Activated CD4-positive, alpha-beta T cell treated with anti-CD3 and anti-CD28 coated beads for 36 hours (primary cell): ENCODE results near the gene DLGAP1. TPM values are rescaled to one million over a fixed set of nuclear protein-coding genes. Genes with fewer than 3 reads are reported as not detected.

Experiments used
- ATAC-seq: fragments of 200-7000 bp; cut with Tn5 transposase; one replicate; pipeline ENCODE4 v1.10.0; 2021; ENCODE audit warnings: mild to moderate bottlenecking, moderate library complexity
- CTCF ChIA-PET: fragments of 350-600 bp; sonication (Branson Sonifier 250); formaldehyde crosslinking; loops from one replicate; lab custom pipeline; 2021; ENCODE audit warnings: antibody characterized with exemption; lab: Charles Lee
- POLR2A ChIA-PET: fragments of 350-600 bp; sonication (Branson Sonifier 250); formaldehyde crosslinking; loops from one replicate; lab custom pipeline; 2021; ENCODE audit warnings: antibody characterized with exemption, inconsistent platforms; lab: Charles Lee
- DNase-seq: peaks from one replicate; pipeline ENCODE4 v3.0.0-alpha.2; 2020
- H3K27ac Mint-ChIP-seq: one replicate; pipeline ENCODE4 v1.8.0; 2021; ENCODE audit warnings: mixed read lengths
- H3K27me3 Mint-ChIP-seq: one replicate; pipeline ENCODE4 v1.8.0; 2021; ENCODE audit warnings: mixed read lengths
- H3K36me3 Mint-ChIP-seq: one replicate; pipeline ENCODE4 v1.8.0; 2021; ENCODE audit warnings: low read depth, mixed read lengths
- H3K4me1 Mint-ChIP-seq: one replicate; pipeline ENCODE4 v1.8.0; 2021; ENCODE audit warnings: mixed read lengths
- H3K4me3 Mint-ChIP-seq: one replicate; pipeline ENCODE4 v1.8.0; 2021; ENCODE audit warnings: mild to moderate bottlenecking, moderate library complexity, mixed read lengths
- H3K9me3 Mint-ChIP-seq: one replicate; pipeline ENCODE4 v1.8.0; 2021; ENCODE audit warnings: low read depth, mixed read lengths
- intact Hi-C, 2 experiments: fragments of 100-400 bp; cut with DNase I in 1 of 2; cut with micrococcal nuclease in 1 of 2; formaldehyde crosslinking; loops; one replicate each; pipeline versions ENCODE4 v1.14.2 to v1.15.1; 2022 to 2024; cut with DNase I, micrococcal nuclease
- total RNA-seq, 2 experiments: library from RNA; stranded (reverse); gene quantifications; one replicate each; pipeline ENCODE4 v1.2.3, GENCODE V29; 2021

Gene DLGAP1
- total RNA-seq, 2 experiments from 2014 or later: 0.14 TPM; not detected in 1

DNA sequence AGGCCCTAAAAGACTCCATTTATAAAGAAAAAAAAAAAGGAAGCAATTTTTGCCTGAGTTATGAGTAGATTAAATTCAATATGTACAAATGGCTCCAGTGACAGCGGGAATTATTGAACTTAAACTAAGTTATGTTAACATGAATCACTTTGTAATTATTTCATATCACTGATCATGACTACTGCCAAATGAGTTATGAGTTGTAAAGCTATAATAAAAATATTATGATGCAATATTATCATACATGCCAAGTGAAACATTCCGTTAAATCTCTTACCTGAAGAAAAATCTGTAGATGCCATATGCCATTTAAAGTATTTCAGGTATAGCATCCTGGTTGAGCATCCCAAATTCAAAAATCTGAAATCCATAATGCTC, 217.5 kb downstream of the DLGAP1 start:
- ATAC-seq: no peak
- Mint-ChIP-seq H3K27ac (no peak overlapping the region), H3K9me3 (no peaks in the 10 kb centered on the region), H3K4me3 (no peak overlapping the region), H3K36me3 (no peaks in the 10 kb centered on the region), H3K4me1 (no peaks in the 10 kb centered on the region), H3K27me3 (no peaks in the 10 kb centered on the region)
- ChIA-PET POLR2A (no interaction called here), CTCF (interaction anchor here (0.6 to 1.2 kb wide), 3 partner anchors 27 to 469 kb away, joined by 3 to 4 read pairs (median 3); no protein-coding TSS in a partner anchor)
- intact Hi-C loops: no loop called here
- DNase-seq: no peak

DNA sequence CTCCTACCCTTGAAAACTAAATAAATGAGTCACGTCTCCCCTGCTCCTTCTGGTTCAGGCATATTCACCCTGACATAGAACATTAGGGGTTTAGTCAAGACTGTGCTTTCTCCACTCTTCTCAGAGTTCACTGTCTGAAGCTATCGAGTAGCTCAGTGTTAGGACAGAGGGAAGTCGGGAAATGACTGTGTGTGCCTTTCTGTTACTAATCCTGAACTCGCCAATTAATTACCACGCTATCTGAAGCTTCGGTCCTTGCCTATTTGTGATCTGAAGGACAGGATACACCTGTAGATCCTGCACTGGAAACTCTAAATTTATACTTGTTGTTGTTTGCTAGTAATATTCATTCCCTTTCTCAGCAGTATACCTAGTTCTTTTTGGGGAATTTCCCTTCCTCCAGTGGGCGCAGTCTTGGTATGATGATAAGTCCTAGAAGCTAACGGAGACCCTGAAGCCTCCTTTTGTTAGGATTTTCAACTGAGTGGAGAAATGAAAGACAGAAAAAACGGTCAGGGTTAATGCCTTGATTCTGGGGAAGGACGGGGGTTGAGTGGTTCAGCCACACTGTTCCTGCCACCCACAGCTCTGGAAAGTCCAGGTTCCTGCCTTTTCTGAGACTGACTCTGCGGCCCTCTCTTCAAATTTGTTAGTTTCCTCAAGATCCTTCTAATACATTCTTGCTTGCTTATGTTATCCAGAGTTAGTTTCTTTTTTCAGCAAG, 218.0 kb downstream of the DLGAP1 start:
- H3K27ac Mint-ChIP-seq: no peak overlapping the region
- CTCF ChIA-PET: interaction anchor here (0.6 to 1.2 kb wide), 2 partner anchors 26 to 469 kb away, joined by 3 to 4 read pairs; no protein-coding TSS in a partner anchor
- H3K27me3 Mint-ChIP-seq: no peaks in the 10 kb centered on the region
- DNase-seq: no peak
- no peaks in the 10 kb centered on the region for H3K9me3 Mint-ChIP-seq
- H3K4me3 Mint-ChIP-seq: no peak overlapping the region
- ATAC-seq: no peak
- POLR2A ChIA-PET: no interaction called here
- no peaks in the 10 kb centered on the region for H3K4me1 Mint-ChIP-seq
- intact Hi-C loops: no loop called here
- H3K36me3 Mint-ChIP-seq: no peaks in the 10 kb centered on the region

DNA sequence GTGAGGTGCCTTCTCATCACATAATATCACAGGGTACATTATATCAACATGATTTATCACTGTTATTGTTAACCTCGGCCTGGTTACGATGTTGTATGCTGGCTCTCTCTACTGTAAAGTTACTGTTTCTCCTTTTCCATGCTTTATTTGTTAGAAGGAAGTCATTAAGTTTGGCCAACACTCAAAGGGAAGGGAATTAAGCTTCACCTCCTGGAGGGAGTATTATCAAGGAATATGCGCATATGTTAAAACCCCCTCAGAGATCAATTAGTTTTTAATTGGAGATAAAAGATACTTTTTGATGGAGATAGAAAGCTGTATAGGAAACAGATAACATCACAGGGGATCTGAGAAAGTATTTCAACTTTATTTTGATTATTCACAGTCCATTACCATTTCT, 221.6 kb downstream of the DLGAP1 start:
- intact Hi-C loops: no loop called here
- Mint-ChIP-seq H3K27ac (no peak overlapping the region), H3K36me3 (no peaks in the 10 kb centered on the region)

DNA sequence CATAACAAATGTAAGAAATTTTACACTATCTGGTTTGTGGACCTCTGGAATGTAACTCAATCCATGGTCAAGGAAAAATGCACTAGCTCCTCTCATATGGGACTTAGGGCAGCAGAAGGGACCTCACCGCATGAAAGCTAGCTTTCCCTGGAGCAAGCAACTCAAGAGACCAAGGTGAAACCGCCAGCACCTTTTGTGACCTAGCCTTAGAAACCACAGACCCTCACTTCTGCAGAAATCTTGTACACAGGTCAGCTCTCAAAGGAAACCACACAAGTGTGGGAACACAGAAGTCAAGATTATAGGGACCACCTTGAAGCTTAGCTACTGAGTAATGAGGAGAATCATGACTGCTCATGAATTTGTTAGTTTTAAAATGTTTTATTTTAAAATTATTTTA, 222.5 kb downstream of the DLGAP1 start:
- POLR2A ChIA-PET: no interaction called here
- ATAC-seq (no peak), DNase-seq (no peak)
- Mint-ChIP-seq H3K36me3 (no peaks in the 10 kb centered on the region), H3K27ac (no peak overlapping the region), H3K9me3 (peaks cover 2% of the 10 kb centered on the region), H3K4me3 (no peak overlapping the region), H3K27me3 (no peaks in the 10 kb centered on the region), H3K4me1 (no peaks in the 10 kb centered on the region)
- CTCF ChIA-PET: no interaction called here
- intact Hi-C loops: no loop called here

More for the DNA sequence above, 221.6 kb downstream of the DLGAP1 start:
- ChIA-PET POLR2A (no interaction called here), CTCF (no interaction called here)
- Mint-ChIP-seq H3K4me3 (no peak overlapping the region), H3K9me3 (peaks cover 2% of the 10 kb centered on the region), H3K27me3 (no peaks in the 10 kb centered on the region), H3K4me1 (no peaks in the 10 kb centered on the region)
- DNase-seq (no peak), ATAC-seq (no peak)

DNA sequence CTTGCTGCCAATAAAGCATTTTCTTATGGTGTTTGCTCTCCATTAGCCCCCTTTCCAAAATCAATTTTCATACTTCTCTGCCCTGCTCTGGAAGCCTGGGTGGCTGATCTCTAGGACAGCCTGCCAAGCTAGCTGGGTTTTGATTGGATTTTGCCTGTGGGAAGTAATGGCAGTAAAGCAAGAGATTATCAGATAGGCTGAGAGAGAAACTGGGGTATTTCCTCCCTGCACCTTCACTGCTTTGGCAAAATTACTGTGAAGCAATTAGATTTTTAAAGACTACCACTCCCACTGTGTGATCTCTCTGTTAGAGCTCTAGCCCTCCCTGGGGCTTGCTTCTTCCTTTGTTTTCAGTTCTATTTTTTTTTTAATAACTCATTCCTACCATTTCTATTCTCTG, 223.8 kb downstream of the DLGAP1 start:
- DNase-seq (no peak), ATAC-seq (no peak)
- Mint-ChIP-seq H3K36me3 (no peaks in the 10 kb centered on the region), H3K27ac (no peak overlapping the region), H3K4me3 (no peak overlapping the region), H3K4me1 (no peaks in the 10 kb centered on the region), H3K9me3 (peaks cover 2% of the 10 kb centered on the region), H3K27me3 (no peaks in the 10 kb centered on the region)
- ChIA-PET CTCF (no interaction called here), POLR2A (no interaction called here)
- intact Hi-C loops: no loop called here

DNA sequence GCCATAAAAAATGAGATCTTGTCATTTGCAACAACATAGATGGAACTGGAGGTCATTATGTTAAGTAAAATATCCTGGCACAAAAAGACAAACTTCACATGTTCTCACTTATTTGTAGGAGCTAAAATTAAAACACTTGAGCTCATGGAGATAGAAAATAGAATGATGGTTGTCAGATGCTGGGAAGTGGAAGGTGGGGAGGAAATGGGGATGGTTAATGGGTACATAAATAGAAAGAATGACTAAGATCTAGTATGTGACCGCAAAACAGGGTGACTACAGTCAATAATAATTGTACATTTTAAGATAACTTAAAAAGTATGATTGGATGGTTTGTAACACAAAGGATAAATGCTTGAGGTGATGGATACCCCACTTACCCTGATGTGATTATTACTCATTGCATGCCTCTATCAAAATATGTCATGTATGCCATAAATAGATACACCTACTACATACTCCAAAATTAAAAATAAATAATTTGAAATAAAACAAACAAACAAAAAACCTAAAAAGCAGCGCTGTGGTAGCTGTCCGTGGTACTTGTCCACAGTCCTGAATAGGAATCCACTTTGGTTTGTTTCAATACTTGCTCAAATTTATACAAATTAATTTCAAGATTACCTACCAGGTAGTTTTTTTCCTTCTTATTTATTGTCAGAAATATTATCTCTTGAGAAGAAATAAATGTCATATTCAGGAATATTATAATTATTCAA, 224.5 kb downstream of the DLGAP1 start:
- ATAC-seq (no peak), DNase-seq (no peak)
- ChIA-PET CTCF (no interaction called here), POLR2A (no interaction called here)
- intact Hi-C loops: no loop called here
- Mint-ChIP-seq H3K9me3 (peaks cover 2% of the 10 kb centered on the region), H3K4me3 (no peak overlapping the region), H3K36me3 (no peaks in the 10 kb centered on the region), H3K27ac (no peak overlapping the region), H3K27me3 (no peaks in the 10 kb centered on the region), H3K4me1 (no peaks in the 10 kb centered on the region)

DNA sequence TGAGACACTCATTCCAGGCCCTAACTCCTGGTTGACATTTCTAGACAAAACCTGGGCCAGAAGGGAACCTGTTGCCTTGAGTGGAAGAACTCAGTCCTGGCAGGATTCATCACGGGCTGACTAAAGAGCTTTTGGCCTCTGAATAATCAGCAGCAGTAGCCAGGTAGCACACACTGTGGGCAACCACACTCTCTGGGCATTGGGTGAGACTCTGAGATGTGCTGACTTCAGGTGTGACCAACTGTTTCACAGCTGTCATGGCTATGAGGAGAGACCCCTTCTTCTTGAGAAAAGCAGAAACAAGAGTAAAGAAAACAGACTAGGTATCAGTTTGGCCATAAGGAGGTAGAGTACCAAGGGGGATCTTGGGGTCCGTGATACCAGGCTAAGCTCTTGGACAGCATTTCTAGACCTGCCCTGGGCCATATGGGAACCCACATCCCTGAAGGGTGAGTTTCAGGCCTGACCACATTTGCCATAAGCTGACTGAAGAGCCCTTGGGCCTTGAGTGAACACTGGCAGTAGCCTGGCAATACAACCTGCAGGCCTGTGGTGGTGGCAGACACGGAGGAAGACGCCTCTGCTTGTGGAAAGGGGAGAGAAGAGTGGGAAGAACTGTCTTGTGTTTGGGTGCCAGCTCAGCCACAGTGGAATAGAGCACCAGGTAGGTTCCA, 230.9 kb downstream of the DLGAP1 start:
- H3K9me3 Mint-ChIP-seq: no peaks in the 10 kb centered on the region
- DNase-seq (no peak), ATAC-seq (no peak)
- CTCF ChIA-PET: no interaction called here
- no peak overlapping the region for H3K4me3 Mint-ChIP-seq
- no peaks in the 10 kb centered on the region for H3K36me3 Mint-ChIP-seq
- POLR2A ChIA-PET: no interaction called here
- no peaks in the 10 kb centered on the region for H3K27me3 Mint-ChIP-seq
- H3K27ac Mint-ChIP-seq: no peak overlapping the region
- intact Hi-C loops: no loop called here
- H3K4me1 Mint-ChIP-seq: no peaks in the 10 kb centered on the region

DNA sequence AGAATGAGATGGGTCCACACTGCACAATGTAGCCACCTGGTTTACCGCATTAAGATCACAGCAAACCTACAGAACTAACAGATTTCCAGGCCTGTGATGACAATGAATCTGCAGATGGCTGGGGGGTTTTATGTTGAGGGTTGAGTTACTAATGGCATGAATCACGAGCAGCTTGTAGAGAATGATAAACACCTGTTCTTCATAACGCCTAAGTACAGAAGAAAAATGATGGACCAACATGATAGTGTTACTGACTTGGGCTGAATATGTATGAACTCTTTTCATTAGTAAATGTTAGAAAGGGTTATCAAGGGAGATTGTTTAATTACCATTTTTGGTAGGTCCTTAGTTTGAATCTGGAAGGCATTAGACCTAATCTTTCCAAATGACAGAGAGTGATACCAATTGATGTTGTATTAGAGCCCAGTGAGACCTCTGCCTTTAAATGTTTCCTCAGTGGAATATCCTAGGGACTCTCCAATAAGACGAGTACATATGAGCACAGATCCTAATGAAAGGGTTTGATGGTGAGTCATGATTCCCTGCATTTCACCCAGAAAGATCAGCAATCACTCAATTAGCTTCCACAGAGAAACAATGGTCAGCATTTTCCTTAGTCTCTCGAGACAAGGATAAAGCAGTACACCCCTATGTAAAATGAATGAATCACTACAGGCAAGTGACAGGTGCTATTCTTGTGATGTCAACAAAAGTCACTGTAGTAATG, 243.8 kb downstream of the DLGAP1 start:
- Mint-ChIP-seq H3K27ac (no peak overlapping the region), H3K4me3 (no peak overlapping the region), H3K36me3 (no peaks in the 10 kb centered on the region), H3K4me1 (no peaks in the 10 kb centered on the region), H3K27me3 (no peaks in the 10 kb centered on the region), H3K9me3 (peaks cover 6% of the 10 kb centered on the region)
- ChIA-PET CTCF (interaction anchor here (0.6 to 0.8 kb wide), 2 partner anchors 27 to 262 kb away, joined by 4 read pairs; no protein-coding TSS in a partner anchor), POLR2A (no interaction called here)
- DNase-seq (no peak), ATAC-seq (no peak)
- intact Hi-C loops: no loop called here

DNA sequence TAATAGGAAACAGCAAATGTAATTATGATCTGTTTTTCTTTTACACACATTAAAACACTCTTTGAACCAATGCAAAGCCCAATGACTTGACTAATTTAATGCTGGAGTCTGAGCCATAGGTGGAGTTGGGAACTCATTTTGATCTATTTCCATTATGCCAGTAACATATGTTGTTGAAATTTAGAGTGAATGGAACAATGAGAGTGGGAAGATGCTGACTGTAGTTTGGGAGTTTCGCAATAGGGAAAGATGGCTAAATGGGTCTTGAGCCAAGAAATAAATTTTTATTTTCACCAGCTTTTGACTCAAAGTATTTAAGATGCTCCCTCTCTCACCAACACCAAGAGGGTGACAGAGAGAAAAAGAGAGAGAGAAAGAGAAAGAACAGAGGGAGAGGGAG, 246.7 kb downstream of the DLGAP1 start:
- DNase-seq (no peak), ATAC-seq (no peak)
- Mint-ChIP-seq H3K36me3 (no peaks in the 10 kb centered on the region), H3K9me3 (peaks cover 6% of the 10 kb centered on the region), H3K27ac (no peak overlapping the region), H3K27me3 (no peaks in the 10 kb centered on the region), H3K4me1 (no peaks in the 10 kb centered on the region), H3K4me3 (no peak overlapping the region)
- intact Hi-C loops: no loop called here
- ChIA-PET CTCF (no interaction called here), POLR2A (no interaction called here)

DNA sequence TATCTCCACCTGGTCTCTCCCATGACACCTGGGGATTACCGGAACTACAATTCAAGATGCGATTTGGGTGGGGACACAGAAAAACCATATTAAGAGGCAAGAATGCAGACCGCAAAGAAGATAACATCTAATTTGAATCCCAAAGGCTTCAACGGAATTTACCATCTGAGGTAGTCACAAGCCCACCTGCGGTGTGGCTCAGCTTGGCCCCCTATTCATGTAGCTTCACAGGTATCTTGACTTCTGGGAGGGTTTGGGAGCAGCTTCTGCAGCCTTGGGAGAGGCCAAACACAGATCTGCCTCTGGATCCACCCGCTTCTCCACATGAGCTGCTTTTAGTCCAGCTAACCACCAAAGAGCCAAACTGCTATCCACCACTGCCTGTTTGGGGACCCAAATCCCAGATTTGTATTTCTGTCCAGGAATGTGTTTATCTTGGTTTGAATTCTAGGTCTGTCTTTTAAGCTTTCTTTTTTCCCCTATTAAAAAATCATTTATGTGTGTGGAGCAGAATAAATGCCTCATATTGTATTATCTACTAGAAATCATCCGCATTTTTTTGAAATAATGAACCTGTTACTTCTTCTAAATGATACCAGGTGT, 247.6 kb downstream of the DLGAP1 start:
- no peaks in the 10 kb centered on the region for H3K36me3 Mint-ChIP-seq

DNA sequence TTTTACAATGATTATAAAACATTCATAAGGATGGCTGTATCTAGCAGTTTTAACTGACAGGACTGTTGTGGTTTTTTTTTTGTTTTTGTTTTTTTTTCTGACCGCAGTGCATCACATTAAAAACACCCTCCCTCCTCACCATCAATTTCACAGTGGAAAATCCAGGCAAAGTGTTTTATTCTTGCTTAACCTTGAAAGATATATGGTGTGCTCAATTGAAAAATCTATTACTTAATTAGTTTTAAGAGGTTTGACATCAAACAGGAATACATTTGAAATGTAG, 250.7 kb downstream of the DLGAP1 start:
- ChIA-PET CTCF (no interaction called here), POLR2A (no interaction called here)
- no peaks in the 10 kb centered on the region for H3K36me3 Mint-ChIP-seq
- H3K4me1 Mint-ChIP-seq: no peaks in the 10 kb centered on the region
- DNase-seq: no peak
- no peaks in the 10 kb centered on the region for H3K27me3 Mint-ChIP-seq
- intact Hi-C loops: no loop called here
- H3K27ac Mint-ChIP-seq: no peak overlapping the region
- peaks cover 6% of the 10 kb centered on the region for H3K9me3 Mint-ChIP-seq
- no peak for ATAC-seq
- no peak overlapping the region for H3K4me3 Mint-ChIP-seq

More for the DNA sequence above, 247.6 kb downstream of the DLGAP1 start:
- CTCF ChIA-PET: no interaction called here
- no peaks in the 10 kb centered on the region for H3K27me3 Mint-ChIP-seq
- ATAC-seq (no peak), DNase-seq (no peak)
- H3K4me3 Mint-ChIP-seq: no peak overlapping the region
- H3K9me3 Mint-ChIP-seq: peaks cover 6% of the 10 kb centered on the region
- no peak overlapping the region for H3K27ac Mint-ChIP-seq
- no peaks in the 10 kb centered on the region for H3K4me1 Mint-ChIP-seq
- POLR2A ChIA-PET: no interaction called here
- intact Hi-C loops: no loop called here
